Stimulated activated CD4-positive, alpha-beta T cell treated with anti-CD3 and anti-CD28 coated beads, Interleukin-1b, Interleukin-23, amount 100 ng/mL, for 24 hours (primary cell): ENCODE results near the gene CDH13.

ENCODE experiments used
- DNase-seq, 4 experiments: peaks; one replicate each; pipeline ENCODE4 v3.0.0-alpha.2; 2020; ENCODE audit warnings: low read depth in 4 of 4, low spot score in 1 of 4

Gene CDH13

DNA sequence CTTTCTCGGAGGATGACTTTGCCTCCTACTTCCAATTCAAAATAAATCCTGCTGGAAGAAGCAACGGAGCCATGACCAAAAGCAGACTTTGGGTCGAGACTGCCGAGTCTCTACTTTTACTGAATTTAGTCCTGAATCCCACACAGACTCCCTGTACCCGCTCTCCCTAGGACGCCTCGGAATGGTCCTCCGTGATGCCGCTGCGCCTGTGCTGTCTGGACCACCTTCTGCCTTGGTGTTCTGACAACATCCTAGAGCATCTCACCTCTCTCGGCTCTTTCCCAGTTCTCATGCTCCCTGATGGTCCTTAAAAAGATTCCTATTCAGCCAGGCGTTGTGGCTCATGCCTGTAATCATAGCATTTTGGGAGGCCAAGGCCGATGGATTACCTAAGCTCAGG is 999.9 kb downstream of the CDH13 start:
- no peak for DNase-seq

- no peak for DNase-seq
Observed at GRCh38 chr16:83627996-83628395, 1001.2 kb downstream of the CDH13 start.

DNA sequence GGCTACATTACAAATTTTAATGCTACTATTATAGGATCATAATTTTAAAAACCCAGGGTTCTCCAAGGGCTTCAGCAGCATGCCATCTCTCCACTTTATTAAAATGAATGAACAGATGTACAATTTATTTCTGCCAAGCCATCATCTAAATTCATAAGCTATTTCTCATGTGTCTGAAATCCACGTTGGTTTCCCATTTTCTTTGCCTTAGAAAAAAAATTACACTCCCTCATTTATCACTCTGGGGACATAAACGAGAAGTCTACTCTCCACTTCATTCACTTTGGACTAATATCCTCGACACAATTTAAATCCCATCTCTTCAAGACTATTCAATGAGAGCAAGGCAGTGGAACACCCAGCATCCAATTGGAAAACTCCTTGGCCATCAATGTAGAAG is 1002.7 kb downstream of the CDH13 start:
- no peak for DNase-seq

DNA sequence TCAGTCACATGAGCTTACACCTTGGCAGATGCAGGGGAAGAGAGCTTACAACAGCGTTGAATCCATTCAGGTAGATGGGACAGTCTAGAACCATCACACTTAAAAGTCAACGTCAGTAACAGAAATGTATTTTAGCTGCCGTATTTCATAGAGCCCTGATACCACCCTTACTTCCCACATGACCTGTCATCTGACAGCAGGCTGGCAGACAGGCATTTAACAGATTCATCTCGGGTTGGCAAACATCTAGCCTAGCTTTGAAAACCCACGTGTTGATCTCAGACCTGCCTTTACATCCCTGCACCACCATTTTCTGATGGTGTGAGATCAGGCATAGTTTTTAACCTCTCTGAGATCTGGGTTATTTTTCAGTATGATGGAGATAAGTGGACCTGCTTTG is 1003.1 kb downstream of the CDH13 start:
- DNase-seq: no peak

GRCh38 chr16:83630979-83631378 is 1004.2 kb downstream of the CDH13 start:
- DNase-seq: no peak

DNA sequence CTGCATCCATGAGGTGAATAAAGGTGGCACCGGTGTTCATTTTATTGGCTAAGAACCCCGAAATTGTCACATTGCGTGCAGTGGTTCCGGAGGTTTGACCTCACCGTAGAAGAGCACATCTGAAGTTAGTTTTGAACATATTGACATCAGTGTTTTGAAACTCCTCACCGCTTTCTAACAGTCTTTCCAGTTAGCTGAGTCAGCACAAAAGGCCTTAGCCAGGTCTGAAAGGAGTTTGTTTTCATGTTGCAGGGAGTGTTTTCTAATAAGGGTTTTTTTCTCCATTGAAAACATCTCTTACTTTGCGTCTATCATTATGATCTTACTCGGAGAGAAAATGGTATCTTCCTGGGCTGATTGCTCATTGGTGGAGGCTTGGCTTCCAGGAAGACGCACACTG is 1006.5 kb downstream of the CDH13 start:
- DNase-seq: no peak

- DNase-seq: no peak
Observed at GRCh38 chr16:83648347-83648746, 1021.6 kb downstream of the CDH13 start.

DNA sequence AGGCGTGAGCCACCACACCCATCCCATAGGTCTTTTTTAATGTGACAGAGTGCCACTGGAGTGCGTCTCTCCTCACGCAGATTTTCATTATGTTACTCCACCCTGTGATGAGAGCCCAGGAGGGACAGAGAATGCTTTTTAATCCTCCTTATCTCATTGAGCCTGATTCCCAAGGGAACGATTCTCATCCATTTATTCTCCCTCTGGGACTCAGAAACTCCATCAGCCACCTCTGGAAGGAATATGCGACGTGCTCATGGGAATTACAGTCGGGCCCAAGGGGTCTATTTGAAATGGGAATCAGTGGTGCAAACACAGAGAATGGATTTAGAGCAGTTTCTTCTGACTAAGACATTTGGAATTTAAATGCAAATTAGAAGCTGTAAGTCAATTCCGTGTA is 1025.1 kb downstream of the CDH13 start:
- DNase-seq: no peak

- no peak for DNase-seq
Observed at GRCh38 chr16:83652943-83653342, 1026.2 kb downstream of the CDH13 start.

DNA sequence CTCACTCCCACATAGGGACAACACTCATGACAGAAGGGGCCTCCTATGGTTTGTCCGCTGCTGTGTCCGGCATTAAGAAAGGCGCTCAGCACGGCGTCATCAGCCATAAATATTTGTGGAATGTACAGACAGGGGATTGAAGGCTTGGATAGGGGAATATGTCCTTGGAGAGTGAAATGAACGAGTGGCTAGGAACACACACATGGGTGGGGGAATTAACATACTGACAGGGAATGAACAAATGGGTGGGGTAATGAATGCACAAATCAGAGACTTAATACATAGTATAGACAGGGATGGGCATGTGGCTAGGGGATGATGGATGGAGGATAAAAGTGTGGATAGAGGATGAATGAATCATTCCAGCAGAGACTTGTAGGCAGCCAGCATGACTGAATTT is 1027.0 kb downstream of the CDH13 start:
- DNase-seq: no peak

- DNase-seq: no peak
Observed at GRCh38 chr16:83660282-83660681, 1033.5 kb downstream of the CDH13 start.

- DNase-seq: no peak
Observed at GRCh38 chr16:83661656-83662055, 1034.9 kb downstream of the CDH13 start.

DNA sequence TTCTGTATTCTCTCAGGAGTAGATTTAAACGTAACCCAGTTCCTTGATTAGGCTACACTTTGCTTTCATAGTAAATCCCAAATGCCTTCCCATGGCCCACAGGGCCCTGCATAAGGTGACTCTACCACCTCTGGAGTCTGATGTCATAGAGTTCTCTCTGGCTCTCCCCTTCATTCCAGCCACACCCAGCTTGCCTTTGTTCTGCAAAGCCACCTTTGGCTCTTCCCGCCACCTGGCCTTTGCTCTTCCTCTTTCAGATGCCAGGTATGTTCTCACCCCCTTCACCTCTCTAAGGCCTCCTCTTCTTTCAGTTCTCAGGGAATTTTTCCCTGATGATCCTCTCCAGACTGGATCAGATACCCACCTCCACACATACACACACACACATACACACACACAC is 1039.7 kb downstream of the CDH13 start:
- no peak for DNase-seq

DNA sequence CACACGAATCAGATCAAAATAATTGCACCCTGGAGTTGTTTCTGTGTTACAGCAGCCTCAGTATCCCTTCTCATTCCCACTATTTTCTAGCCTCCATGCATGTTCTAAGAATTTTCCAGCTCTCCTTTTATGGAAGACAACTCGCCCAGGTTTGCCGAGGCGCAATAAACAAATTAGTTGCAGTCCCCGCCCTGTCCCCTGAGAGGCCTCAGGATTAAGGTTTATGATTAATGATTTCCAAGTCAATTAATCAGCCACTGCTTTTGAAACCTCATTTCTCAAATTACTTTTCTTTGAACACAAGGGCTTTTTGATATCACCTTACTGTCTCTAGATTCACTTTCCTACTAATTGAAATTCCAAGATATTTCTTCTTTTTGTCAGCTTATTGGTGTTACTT is 1042.7 kb downstream of the CDH13 start:
- no peak for DNase-seq

DNA sequence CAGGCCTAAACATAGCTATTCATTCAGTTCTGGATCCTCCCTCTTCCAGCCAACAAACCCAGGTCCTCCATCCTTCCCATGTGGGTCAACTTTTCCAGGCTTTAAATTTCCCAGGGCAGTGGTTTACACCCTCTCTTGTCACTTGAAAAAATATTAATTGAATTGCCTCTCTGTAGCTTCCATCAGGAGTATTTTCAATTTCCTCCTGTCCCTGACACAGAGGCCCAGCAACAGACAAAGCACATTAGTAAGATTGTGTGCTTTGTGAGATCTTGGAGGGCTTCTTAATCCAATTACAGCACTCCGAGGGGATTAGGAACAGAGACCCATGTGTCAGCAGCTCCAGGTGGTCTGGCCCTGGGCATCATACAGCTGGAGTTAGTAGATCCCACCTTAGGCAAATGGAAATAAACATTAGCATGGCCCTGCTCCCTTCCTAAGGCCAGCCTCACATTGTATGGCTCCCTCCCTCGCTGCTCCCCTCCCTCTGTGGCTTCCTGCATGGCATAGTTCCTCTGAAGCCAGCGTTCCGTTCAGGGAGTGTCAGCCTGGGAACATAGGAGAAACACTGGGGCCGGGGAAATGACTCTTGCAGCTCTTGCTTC is 1048.3 kb downstream of the CDH13 start:
- no peak for DNase-seq

- no peak for DNase-seq
Observed at GRCh38 chr16:83676086-83676485, 1049.3 kb downstream of the CDH13 start.

- no peak for DNase-seq
Observed at GRCh38 chr16:83680980-83681379, 1054.2 kb downstream of the CDH13 start.

DNA sequence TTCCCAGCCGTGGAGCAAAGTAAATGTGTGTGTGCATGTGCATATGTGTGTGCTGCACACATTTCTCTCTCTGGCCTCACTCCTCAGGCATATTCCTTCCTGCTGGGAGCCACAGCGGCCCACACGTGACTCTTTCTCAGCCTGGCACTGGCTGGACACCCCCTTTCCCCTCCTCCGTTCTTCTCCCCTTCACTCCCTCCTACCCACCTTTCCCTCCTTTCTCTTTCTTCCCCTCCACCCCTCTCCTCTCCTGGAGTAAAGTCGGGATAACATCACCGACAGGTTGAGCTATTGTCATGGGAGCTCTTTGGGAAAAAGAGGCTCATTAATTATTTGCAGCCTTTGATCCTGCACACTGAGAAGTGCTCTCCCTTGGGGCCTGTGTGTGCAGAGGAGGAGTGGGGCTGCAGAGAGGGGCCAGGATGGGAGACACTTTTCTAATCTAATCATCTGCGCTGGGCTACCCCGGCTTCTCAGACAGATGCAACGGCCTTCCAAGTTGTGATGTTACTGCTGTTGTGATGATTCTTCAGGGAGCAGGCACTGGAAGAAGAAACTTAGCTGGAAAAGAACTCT is 1054.7 kb downstream of the CDH13 start:
- DNase-seq: no peak

DNA sequence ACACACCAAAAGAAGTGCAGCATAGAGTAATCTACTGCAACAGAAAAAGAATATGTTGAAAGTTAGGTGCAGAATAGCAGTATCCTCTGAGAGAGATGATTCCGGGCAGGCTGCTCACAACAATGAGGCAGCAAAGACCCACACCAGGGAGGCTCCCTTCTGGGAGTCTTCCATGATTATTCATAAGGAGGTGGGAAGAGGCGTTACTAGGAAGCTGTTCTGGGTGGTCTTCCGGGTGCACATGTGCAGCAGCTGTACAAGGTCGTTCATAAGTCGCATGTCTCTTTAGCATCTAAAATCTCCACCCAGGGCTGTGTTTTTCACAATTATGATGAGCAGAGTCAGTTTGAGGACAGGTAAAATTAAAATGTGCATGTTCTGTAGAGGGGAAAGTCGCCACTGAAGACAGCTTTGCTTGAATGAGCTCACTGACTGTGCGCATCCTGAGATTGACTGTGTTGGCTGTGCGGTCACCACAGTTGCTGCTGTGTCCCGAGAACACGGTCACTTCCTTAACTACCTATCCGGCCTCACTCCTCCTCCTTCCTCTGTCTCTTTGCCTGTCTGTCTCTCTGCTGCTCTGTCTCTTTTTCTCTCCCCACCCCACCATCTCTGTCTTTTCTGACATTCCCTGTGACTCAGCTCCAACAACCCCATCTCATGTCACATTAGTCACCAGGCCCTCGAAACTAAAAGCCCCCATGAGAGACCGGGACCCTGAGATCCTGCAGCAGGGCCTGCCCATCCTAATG is 1055.5 kb downstream of the CDH13 start:
- no peak for DNase-seq

DNA sequence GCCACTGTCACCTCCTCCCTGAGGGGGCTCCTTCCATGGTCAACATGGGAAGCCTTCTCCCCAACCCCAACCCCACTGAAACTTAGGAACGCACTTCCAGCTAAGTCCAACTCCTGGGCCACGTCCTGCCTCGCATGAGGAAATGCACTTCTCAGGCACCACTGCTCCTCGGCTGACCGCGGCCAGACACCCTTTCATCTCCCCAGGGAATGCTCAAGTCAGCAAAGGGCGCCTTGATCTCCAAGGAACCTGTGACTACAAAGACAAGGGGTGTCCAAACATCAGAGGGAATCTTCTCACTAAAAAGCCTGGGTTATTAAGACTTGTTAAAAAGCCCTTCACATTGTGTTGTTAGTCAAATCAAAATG is 1056.1 kb downstream of the CDH13 start:
- DNase-seq: no peak

- DNase-seq: no peak
Observed at GRCh38 chr16:83685615-83686165, 1058.9 kb downstream of the CDH13 start.

- DNase-seq: no peak
Observed at GRCh38 chr16:83686726-83687125, 1060.0 kb downstream of the CDH13 start.
